ENCODE measurements around the gene NDUFS6.

- TF ChIP-seq, protein P1, sequence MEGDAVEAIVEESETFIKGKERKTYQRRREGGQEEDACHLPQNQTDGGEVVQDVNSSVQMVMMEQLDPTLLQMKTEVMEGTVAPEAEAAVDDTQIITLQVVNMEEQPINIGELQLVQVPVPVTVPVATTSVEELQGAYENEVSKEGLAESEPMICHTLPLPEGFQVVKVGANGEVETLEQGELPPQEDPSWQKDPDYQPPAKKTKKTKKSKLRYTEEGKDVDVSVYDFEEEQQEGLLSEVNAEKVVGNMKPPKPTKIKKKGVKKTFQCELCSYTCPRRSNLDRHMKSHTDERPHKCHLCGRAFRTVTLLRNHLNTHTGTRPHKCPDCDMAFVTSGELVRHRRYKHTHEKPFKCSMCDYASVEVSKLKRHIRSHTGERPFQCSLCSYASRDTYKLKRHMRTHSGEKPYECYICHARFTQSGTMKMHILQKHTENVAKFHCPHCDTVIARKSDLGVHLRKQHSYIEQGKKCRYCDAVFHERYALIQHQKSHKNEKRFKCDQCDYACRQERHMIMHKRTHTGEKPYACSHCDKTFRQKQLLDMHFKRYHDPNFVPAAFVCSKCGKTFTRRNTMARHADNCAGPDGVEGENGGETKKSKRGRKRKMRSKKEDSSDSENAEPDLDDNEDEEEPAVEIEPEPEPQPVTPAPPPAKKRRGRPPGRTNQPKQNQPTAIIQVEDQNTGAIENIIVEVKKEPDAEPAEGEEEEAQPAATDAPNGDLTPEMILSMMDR (IDR thresholded peaks at IDR 0.05): no peak
- no peak for TF ChIP-seq POLR2A (IDR thresholded peaks at IDR 0.05)
These were observed 50.2 kb downstream of the NDUFS6 start for GRCh38 chr5:1851290-1851934.

All from lower leg skin (tissue), 3 donors.